HG03442 (cell line): ENCODE measurements around the gene PDRG1.
"Not testable (repeated sequence)": the region's sequence is repeated elsewhere in the genome, so short reads cannot be mapped to it uniquely, and the experiment has no call there.

Source experiments
- ATAC-seq: cut with Tn5 transposase; IDR thresholded peaks from one replicate; pipeline ENCODE4 v1.9.1; 2021; ENCODE audit warnings: mild to moderate bottlenecking, moderate library complexity; ENCODE audit not compliant: unreplicated experiment

The PDRG1 gene

DNA sequence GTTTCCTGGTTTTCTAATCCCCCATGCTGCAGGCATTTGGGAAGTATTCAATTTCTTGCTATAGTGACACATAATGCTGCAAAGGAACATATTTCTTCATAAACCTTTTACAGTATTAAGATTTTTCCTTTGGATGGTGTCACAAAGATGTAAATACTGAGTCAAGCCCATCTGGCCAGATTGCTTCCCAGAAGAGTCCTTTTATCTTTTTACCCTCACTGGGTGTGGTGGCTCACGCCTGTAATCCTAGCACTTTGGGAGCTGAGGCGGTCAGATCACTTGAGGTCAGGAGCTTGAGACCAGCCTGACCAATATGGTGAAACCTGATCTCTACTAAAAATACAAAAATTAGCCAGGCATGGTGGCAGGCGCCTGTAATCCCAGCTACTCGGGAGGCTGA, 22.2 kb downstream of the PDRG1 start:
- ATAC-seq, result not testable (repeated sequence)

DNA sequence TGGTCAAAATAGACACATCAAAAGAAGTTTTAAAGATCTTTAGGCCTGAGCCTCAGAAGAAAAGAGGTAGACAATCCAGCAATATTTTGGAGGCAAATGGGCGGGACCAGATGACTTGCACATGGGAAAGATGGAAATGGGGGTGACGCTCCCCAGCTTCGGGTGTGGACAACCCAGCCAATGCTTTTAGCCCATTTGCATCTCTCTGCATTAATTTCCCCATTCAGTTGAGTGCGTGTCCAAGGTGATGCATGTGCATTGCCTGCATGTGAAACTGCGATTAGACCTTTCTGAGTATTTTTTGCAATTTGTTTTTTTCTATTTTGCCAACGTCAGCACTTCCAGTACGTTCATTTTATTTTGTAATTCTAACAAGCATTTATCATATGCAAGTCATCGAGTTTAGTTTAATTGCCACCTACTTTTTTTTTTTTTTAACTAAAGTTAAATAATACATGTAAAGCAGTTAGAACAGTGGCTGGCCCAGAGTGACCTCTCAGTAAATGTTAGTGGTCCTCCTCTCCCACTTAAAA, 24.2 kb downstream of the PDRG1 start:
- ATAC-seq, result no peak

- no peak for ATAC-seq
These were observed 25.4 kb downstream of the PDRG1 start for GRCh38 chr20:31926493-31926892.

DNA sequence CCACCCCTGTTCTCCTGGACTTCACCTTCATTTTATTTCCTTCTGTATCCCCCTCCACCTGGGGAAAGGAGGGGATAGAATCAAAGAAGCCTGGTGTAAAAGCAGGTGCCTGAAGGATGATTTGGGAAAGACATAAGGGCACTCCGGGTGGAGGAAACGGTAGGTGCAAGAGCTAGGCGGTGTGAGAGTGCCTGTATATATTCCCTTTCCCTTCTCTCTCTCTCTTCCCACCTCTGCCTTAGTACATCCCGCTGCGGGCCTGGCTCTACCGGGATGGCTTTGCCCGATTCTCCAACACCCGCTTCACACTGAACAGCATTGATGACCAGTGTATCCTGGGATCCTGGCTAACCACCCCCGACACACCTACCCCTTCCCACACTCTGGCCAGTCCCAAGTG, 26.2 kb downstream of the PDRG1 start:
- no peak for ATAC-seq

DNA sequence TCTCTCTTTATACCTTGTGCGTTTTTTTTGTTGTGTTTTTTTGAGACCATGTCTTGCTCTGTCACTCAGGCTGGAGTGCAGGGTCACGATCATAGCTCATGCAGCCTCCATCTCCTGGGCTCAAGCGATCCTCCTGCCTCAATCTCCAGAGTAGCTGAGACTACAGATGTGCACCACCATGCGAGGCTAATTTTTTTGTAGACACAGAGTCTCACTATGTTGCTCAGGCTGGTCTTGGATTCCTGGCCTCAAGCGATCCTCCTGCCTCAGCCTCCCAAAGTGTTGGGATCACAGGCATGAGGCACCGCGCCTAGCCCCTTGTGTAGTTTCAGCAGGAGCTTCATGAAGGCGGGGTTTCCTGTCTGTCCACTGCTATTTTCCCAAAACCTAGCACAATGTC, 27.3 kb downstream of the PDRG1 start:
- no peak for ATAC-seq

- peak; percentile 58 for ATAC-seq
These were observed 28.2 kb downstream of the PDRG1 start for GRCh38 chr20:31923388-31924331.

DNA sequence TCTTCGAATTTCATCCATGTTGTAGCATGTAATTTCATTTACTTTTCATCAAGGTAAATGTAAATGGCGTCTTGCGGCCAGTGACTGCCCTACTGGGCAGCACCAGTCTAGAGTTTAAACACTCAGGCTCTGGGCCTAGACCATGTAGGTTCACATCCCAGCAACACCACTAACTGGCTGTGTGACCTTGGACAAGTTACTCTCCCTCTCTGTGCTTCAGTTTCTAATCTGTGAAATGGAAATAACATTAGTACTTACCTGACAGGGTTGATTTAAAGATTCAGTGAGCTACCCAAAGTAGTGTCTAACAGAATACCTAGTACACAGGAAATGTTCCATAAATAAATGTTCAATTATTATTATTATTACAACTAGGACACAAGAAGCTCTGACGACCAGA, 29.3 kb downstream of the PDRG1 start:
- no peak for ATAC-seq

- ATAC-seq, result no peak
These were observed 29.7 kb downstream of the PDRG1 start for GRCh38 chr20:31922181-31922580.

- ATAC-seq, result not testable (repeated sequence)
These were observed 30.4 kb downstream of the PDRG1 start for GRCh38 chr20:31921480-31921879.

GRCh38 chr20:31920275-31920855, 31.5 kb downstream of the PDRG1 start:
- ATAC-seq, result no peak

GRCh38 chr20:31919410-31920155, 32.3 kb downstream of the PDRG1 start:
- ATAC-seq, result no peak

DNA sequence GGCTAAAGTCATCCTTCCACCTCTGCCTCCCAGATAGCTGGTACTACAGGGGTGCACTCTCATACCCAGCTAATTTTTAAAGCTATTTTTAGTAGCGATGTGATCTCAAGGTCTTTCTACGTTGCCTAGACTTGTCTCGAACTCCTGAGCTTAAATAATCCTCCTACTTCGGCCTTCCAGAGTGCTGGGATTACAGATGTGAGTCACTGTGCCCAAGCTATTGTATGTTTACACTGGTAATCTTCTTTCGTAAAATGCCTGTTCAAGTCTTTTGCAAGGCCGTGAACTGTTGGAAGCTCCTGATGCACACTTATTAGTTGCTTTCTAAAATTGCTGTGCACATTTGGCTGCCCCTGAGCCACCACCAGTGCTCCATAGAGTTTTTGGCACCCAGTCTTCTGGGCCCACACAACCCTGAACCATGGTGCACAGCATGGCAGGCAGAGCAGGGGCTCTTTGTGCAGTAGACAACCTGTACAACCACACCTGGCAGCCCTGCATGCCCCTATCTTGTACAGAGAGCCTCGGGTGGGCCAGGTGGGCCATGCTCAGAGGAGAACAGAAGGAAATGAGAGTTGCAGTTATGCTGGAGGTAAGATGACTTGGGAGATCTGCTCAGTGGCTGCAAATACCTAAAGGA, 33.3 kb downstream of the PDRG1 start:
- ATAC-seq, result no peak

DNA sequence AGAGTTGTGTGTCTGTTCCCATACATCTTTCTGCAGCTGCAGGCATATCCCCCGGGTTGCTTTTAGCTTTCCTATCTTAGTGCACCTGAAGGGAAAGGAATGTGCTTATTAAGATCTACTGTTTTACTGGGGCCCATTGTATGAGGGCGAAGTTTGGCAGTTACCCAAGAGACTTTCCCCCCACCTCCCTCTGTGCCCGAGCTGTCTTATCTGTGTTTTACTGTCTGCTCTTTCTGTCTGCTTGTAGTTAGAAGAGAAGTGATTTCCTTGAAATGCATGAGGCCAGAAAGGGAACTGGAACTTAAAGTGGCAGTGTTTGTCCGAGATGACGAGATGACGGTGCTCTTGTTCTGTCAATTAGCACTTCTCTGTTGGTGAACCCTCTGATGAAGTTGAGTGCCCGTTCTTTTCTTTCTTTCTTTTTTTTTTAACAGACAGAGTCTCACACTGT, 33.9 kb downstream of the PDRG1 start:
- ATAC-seq, result not testable (repeated sequence)

DNA sequence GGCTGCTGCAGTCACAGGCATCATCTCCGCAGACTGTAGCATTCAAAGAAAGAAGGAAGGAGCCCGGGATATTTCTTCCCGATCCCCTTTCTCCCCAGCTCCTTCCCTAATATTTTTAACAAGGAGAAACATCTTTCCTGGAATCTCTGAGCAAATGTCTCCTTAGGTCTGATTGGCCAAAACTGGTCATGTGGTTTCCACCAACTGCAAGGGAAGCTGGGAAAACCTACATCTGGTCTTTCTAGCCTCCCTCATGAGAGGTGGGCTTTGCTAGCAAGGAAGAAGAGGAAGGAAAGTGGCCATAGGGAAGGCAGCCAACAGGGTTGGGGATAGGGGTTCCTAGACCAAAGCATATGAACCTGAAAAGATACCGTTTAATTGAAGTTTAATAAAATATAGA, 35.1 kb downstream of the PDRG1 start:
- ATAC-seq, result no peak

DNA sequence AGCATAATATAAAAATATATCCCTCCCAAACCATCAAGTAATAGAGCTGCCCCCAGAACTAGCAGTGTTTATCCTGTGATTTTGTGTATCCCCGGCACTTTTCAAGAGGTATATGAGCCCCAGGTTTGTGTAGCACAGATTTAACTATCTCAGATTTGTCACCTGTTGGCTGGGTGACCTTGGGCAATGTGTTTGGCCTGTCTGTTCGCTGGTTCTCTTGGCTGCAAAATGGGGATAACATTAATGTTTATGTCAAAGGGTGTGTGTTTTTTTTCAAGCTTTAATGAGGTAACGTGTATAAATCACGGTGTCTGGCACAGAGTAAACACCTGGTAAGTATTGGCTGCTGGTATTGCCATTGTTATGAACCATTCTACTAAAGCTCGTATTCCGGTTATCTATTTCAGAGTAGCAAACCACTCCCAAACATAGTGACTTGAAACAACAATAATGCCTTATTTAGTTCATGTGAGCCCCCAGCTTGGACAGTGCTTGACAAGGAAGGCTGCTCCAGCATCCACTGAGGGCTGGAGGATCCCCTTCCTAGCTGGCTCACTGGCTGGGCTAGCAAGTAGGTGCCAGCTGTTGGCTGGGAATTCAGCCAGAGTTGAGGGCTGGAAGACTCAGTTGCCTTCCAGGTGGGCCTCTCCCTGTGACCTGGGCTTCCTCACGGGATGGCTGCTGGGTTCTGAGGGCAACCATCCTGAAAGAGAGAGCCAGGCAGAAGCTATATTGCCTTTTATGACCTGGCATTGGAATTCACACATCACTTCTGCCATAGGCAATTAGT, 36.2 kb downstream of the PDRG1 start:
- ATAC-seq, result no peak

- ATAC-seq, result no peak
These were observed 37.7 kb downstream of the PDRG1 start for GRCh38 chr20:31914170-31914569.

- no peak for ATAC-seq
These were observed 38.3 kb downstream of the PDRG1 start for GRCh38 chr20:31913431-31914157.

DNA sequence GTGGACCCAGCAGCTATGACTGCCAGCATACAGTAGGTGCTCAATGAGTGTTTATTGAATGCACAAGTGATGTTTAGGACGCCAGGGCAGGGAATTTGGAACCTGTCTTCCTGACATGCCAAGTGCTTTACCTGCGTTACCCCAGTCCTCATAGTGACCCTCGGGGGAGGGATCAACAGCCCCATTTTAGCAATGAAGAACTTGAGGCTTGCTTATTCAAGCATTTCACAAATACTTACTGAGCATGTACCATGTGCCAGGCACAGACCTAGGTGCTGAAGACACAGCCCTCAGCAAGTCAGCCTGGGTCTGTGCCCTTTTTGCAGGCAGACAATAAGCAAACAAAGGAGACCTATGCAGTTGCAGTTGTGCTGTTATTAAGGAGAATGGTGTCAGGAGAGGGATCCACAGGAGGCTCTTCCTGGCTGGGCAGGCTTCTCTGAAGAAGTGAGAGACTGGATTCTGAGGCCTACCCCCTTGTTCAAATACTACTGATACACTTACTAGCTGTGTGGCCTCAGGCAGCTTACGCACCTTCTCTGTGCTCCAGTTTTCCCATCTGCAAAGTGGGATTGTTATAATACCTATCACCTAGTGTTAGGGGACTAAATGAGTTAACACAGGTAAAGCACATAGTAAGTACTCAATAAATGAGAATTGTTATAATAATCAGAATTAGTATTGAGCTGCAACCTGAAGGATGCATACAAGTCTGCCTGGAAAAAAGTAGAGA, 41.6 kb downstream of the PDRG1 start:
- no peak for ATAC-seq
